ENCODE data around the gene ARHGEF28.

- TF ChIP-seq CTCF (IDR thresholded peaks at IDR 0.05) (no peak), POLR2A (IDR thresholded peaks at IDR 0.05) (no peak)
These were observed 231.4 kb downstream of the ARHGEF28 start for GRCh38 chr5:73857446-73857845.

Data from right lobe of liver (tissue), 4 donors.